Lower leg skin (tissue), 4 donors: Measurements from ENCODE around the gene ARHGAP29. TPM values are rescaled to one million over a fixed set of nuclear protein-coding genes. Genes with fewer than 3 reads are reported as not detected.

Source experiments
- DNase-seq, 2 donors: peaks; one replicate each; pipeline ENCODE4 v3.0.0-alpha.2; 2019; ENCODE audit warnings: low spot score in 2 of 2
- H3K4me3 ChIP-seq: fragments of 200-600 bp; sonication (generic); 2 replicates; pipeline ENCODE4 v1.5.1; 2017; ENCODE audit warnings: mild to moderate bottlenecking, low read depth; ENCODE audit not compliant: poor library complexity, severe bottlenecking
- POLR2A ChIP-seq, 2 donors: fragments of 450-650 bp; IDR thresholded peaks; one replicate each; pipeline ENCODE4 v1.6.1; 2016 to 2017; ENCODE audit warnings: antibody characterized with exemption in 2 of 2, mild to moderate bottlenecking in 1 of 2, moderate library complexity in 1 of 2
- WGBS, 2 donors: methylation state at CpG; one replicate each; pipeline ENCODE4 v1.1.5; 2018; 5-methylcytosine and 5-hydroxymethylcytosine counted together
- intact Hi-C: fragments of 100-400 bp; cut with DNase I; formaldehyde crosslinking; loops from one replicate; pipeline ENCODE4 v1.15.0; 2023; ENCODE audit warnings: low total_unique reads
- total RNA-seq, 4 donors: library from RNA; depleted of rRNA; stranded (reverse); fragments of >200 nt; gene quantifications; one replicate each; pipeline ENCODE4 v1.1.0, GENCODE V29; 2016
- TF ChIP-seq, protein P1 (sequence below), 3 donors: fragments of 450-650 bp; IDR thresholded peaks; one replicate each; pipeline ENCODE4 v1.5.1; 2016; ENCODE audit warnings: antibody characterized with exemption in 3 of 3, mild to moderate bottlenecking in 3 of 3, moderate library complexity in 2 of 3

The ARHGAP29 gene
- total RNA-seq, 4 donors from 2014 or later, result 30.1 to 49.5 (median 33.9) TPM

GRCh38 chr1:94228640-94229375 is 8.6 kb downstream of the ARHGAP29 start:
- no peak for TF ChIP-seq POLR2A (IDR thresholded peaks at IDR 0.05)
- TF ChIP-seq, protein P1, sequence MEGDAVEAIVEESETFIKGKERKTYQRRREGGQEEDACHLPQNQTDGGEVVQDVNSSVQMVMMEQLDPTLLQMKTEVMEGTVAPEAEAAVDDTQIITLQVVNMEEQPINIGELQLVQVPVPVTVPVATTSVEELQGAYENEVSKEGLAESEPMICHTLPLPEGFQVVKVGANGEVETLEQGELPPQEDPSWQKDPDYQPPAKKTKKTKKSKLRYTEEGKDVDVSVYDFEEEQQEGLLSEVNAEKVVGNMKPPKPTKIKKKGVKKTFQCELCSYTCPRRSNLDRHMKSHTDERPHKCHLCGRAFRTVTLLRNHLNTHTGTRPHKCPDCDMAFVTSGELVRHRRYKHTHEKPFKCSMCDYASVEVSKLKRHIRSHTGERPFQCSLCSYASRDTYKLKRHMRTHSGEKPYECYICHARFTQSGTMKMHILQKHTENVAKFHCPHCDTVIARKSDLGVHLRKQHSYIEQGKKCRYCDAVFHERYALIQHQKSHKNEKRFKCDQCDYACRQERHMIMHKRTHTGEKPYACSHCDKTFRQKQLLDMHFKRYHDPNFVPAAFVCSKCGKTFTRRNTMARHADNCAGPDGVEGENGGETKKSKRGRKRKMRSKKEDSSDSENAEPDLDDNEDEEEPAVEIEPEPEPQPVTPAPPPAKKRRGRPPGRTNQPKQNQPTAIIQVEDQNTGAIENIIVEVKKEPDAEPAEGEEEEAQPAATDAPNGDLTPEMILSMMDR (IDR thresholded peaks at IDR 0.05), result no peak
- no peak overlapping the region for H3K4me3 ChIP-seq
- intact Hi-C loops, result no loop called here
- WGBS, 2 donors, result 75 to 76% methylated on average over 4 of the region's 4 CpGs
- DNase-seq, result no peak

DNA sequence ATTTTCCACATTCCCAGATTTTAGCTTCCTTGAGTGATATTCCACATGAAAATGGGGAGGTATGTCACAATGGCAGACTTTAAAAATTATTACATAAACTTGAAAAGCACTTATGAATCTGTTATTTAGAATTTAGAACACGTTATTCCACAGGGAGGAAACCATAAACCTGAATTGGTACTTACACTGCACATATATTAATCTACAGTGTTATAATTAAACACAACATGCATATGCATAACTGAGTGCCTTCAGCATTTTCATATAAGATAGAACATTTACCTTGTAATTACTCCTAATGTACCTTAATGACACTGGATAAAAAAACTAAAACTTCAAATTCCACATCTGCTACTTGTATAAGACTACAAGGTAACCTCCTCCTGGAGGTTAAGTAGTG is 9.8 kb downstream of the ARHGAP29 start:
- intact Hi-C loops, result no loop called here
- TF ChIP-seq, protein P1 (IDR thresholded peaks at IDR 0.05), result no peak
- no peak for TF ChIP-seq POLR2A (IDR thresholded peaks at IDR 0.05)
- 66 to 79% methylated on average over 1 of the region's 1 CpG for whole genome bisulfite sequencing, 2 donors
- H3K4me3 ChIP-seq, result no peak overlapping the region
- DNase-seq, result no peak

GRCh38 chr1:94225845-94226244 is 11.5 kb downstream of the ARHGAP29 start:
- 64 to 68% methylated on average over 2 of the region's 2 CpGs for WGBS, 2 donors
- intact Hi-C loops, result no loop called here
- no peak for DNase-seq
- TF ChIP-seq, protein P1 (IDR thresholded peaks at IDR 0.05), result no peak
- no peak for TF ChIP-seq POLR2A (IDR thresholded peaks at IDR 0.05)
- no peak overlapping the region for H3K4me3 ChIP-seq

- DNase-seq, result no peak
- H3K4me3 ChIP-seq, result no peak overlapping the region
- intact Hi-C loops, result no loop called here
- no peak for TF ChIP-seq POLR2A (IDR thresholded peaks at IDR 0.05)
- TF ChIP-seq, protein P1 (IDR thresholded peaks at IDR 0.05), result no peak
- 69 to 76% methylated on average over 2 of the region's 2 CpGs for WGBS, 2 donors
Observed at GRCh38 chr1:94218332-94218731, 19.1 kb downstream of the ARHGAP29 start.

- H3K4me3 ChIP-seq, result no peak overlapping the region
- no peak for DNase-seq
- intact Hi-C loops, result no loop called here
- no peak for TF ChIP-seq POLR2A (IDR thresholded peaks at IDR 0.05)
- TF ChIP-seq, protein P1 (IDR thresholded peaks at IDR 0.05), result no peak
Observed at GRCh38 chr1:94215955-94216354, 21.4 kb downstream of the ARHGAP29 start.

DNA sequence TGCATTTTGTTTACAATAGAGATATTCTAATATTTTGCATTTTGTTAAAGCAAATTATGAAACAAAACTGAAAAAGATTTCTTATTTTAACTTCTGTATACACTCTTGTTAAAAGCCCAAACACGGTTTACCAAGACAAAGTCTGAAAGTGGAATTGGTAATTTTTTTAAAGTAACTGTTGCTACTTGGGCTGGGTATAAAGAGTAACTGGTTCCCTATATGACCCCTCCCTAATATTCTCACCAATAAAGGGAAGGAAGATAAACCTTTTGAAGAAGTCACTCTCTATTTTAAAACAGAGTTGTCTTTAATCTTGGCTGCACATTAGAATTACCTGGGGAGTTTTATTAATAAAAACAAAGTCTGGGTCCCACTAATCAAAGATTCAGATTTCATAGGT is 27.4 kb downstream of the ARHGAP29 start:
- no peak for DNase-seq
- TF ChIP-seq, protein P1 (IDR thresholded peaks at IDR 0.05), result no peak
- TF ChIP-seq POLR2A (IDR thresholded peaks at IDR 0.05), result no peak
- intact Hi-C loops, result no loop called here
- WGBS, 2 donors, result 90 to 97% methylated on average over 1 of the region's 1 CpG
- no peak overlapping the region for H3K4me3 ChIP-seq
